Fibroblast of skin of scalp (primary cell): ENCODE data around the gene GAPT.
"Not testable (repeated sequence)": the region's sequence is repeated elsewhere in the genome, so short reads cannot be mapped to it uniquely, and the experiment has no call there.

Experiments
- DNase-seq: peaks from one replicate; pipeline ENCODE4 v3.0.0-alpha.2; 2013

Gene GAPT

DNA sequence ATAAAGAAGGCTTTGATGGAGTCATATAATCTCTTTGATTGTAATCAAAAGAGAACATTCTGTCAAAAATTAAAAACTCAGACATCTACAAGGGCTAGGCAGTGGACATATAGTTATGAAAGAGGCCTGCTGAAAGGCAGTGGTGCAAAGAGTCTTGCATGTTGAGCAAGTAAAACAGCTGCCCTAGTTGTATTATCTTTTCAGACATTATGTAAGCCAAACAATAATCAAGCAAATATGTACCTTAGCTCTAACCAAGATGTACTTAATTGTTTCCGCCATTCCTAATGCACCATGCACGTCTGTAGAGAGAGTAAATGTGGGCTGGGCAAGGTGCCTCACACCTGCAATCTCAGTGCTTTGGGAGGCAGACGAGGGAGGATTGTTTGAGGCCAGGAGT is 14.3 kb downstream of the GAPT start:
- DNase-seq = no peak

DNA sequence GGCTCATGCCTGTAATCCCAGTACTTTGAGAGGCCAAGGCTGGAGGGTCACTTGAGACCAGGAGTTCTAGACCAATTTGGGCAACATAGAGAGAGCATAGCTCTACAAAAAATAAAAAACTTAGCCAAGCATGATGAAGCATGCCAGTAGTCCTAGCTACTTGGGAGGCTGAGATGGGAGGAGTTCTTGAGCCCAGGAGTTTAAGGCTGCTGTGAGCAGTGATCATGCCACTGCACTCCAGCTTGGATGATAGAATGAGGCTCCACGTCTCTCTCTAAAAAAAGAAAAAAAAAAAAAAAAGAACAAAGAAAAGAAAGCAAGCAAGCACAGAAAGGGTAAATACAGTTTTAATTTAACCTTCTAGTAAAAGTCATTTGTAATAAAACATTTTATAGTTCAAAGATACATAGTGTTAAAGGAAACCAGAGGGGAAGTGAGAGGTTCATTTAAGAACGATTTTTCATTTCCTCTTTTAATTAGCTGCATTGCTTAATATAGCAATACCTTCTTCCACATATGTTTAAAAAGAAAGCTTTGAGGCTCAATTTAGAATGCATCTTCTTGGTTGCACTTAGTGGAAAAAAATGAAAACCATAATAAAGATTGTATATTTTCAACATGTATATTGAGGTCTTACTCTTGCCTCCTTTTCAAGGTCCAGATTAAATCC is 14.9 kb downstream of the GAPT start:
- DNase-seq = no peak

DNA sequence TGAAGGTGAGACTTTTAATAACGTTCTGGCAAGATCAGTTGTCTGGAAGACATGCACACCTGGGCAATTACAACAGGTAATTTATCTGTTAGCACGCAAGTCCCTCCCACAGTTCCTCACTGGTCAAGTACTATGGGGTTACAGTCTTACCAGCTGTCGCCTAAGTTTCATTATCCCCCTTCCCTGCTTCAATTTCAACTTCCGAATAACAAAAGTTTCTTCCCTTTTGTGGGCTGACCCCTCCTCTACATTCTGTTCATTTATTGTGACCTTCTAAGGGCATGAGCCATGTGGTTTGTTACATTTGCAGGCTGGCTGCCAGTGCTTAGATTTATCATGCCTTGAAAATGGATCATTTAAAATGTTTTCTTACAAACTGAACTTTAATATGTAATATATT is 16.5 kb downstream of the GAPT start:
- no peak for DNase-seq

- DNase-seq = no peak
Observed at GRCh38 chr5:58517198-58517597, 26.0 kb downstream of the GAPT start.

DNA sequence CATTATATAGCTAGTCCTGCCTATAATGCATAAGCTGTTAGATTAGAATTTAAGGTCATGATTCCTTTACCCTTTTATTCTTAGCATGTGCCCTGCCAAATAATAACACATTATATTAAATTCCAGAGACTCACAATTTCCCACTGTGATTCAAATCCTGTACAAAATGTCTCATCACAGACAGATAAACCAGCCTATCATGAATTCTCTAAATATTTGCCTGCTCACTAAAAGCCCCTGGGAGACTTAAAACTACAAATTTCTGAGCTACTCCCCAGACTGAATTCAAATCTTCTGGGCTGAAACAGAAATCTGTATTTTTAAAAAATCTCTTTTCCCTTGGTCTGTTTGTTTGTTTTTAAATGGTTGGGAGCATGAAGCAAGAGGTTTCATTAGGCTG is 32.7 kb downstream of the GAPT start:
- peak; percentile 37 for DNase-seq

DNA sequence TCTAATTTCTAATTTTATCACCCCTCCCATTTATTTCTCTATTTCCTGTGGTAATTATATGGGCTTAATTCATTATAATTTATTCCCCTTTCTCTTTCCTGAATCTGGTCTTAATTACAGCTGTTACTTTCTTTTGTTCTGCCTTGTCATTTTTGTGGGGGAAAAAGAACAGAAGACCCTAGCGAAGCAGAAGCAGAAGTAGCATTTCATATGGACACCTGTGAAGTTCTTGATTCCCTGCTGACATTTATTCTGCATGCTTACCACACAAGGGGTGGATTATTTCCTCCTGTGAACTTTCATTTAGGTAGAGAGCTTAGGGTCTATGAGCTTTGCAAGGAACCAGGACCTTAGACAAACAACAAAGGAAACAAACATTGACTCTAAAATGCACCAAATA is 33.3 kb downstream of the GAPT start:
- DNase-seq = no peak

GRCh38 chr5:58530942-58531490 is 39.8 kb downstream of the GAPT start:
- DNase-seq = no peak

DNA sequence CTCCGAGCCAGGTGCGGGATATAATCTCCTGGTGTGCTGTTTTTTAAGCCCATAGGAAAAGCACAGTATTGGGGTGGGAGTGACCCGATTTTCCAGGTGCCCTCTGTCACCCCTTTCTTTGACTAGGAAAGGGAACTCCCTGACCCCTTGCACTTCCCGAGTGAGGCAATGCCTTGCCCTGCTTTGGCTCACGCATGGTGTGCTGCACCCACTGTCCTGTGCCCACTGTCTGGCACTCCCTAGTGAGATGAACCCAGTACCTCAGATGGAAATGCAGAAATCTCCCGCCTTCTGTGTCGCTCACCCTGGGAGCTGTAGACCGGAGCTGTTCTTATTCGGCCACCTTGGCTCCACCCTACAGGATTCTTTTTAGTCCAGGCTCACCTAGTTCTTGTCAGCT is 50.7 kb downstream of the GAPT start:
- not testable (repeated sequence) for DNase-seq

DNA sequence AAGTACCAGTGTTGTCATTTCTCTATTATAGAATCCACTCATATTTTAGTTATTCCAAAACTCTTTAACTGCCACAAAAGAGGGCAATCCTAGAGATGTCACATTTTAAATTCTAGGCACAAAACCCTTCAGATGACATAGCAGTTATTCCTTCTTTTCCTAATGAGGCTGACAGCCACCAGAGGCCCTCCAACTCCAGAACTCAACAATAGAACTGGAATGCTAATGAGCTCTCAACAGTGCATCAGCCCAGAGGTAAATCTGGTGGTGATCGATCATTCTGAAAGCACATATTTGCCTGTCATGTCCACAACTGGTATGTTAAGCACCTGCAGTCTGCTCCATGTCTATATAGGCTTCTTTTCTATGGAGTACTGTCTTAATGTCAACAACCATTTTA is 51.5 kb downstream of the GAPT start:
- DNase-seq = no peak

DNA sequence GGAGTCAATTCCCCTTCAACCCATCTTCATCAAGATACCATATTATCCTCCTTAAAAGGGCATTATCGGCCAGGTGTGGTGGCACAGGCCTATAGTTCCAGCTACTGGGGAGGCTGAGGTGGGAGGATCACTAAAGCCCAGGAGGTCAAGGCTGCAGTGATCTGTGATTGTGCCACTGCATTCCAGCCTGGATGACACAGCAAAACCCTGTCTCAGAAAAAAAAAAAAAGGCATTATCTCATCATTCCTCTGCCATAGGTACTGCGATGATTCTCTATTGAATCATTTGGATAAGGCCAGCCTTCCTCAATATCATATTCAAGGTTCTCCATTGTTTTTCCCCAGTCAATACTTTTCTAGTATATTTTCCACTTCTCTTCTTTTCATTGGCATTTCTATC is 52.5 kb downstream of the GAPT start:
- no peak for DNase-seq

GRCh38 chr5:58544195-58544594 is 53.0 kb downstream of the GAPT start:
- DNase-seq = no peak

GRCh38 chr5:58544926-58545325 is 53.7 kb downstream of the GAPT start:
- DNase-seq = no peak

- DNase-seq = no peak
Observed at GRCh38 chr5:58545912-58546311, 54.7 kb downstream of the GAPT start.
